Right atrium auricular region (tissue), 2 donors: Measurements from ENCODE around the gene NOP9. TPM values are rescaled to one million over a fixed set of nuclear protein-coding genes. Genes with fewer than 3 reads are reported as not detected.

Source experiments
- DNase-seq: peaks from one replicate; pipeline ENCODE4 v3.0.0-alpha.2; 2019; ENCODE audit warnings: low spot score
- H3K27ac ChIP-seq, 2 donors: fragments of 200-600 bp; sonication (generic); 1 replicate in 1 of 2; 2 replicates in 1 of 2; pipeline ENCODE4 v1.5.1; 2016 to 2019
- H3K27me3 ChIP-seq, 2 donors: fragments of 200-600 bp; sonication (generic); one replicate each; pipeline versions ENCODE4 v1.5.1 to v1.6.0; 2017 to 2019
- H3K36me3 ChIP-seq: fragments of 200-600 bp; sonication (generic); one replicate; pipeline ENCODE4 v1.5.1; 2016
- H3K4me1 ChIP-seq, 2 donors: fragments of 200-600 bp; sonication (generic); one replicate each; pipeline versions ENCODE4 v1.5.1 to v1.6.0; 2017 to 2019
- H3K4me3 ChIP-seq, 2 donors: fragments of 200-600 bp; sonication (generic); 1 replicate in 1 of 2; 2 replicates in 1 of 2; pipeline ENCODE4 v1.5.1; 2017 to 2019; ENCODE audit warnings: mild to moderate bottlenecking in 1 of 2, moderate library complexity in 1 of 2
- H3K9me3 ChIP-seq, 2 donors: fragments of 200-600 bp; sonication (generic); one replicate each; pipeline ENCODE4 v1.5.1; 2019
- total RNA-seq, 2 donors: library from RNA; depleted of rRNA; stranded (reverse); fragments of >200 nt; gene quantifications; one replicate each; pipeline ENCODE4 v1.1.0, GENCODE V29; 2016
- TF ChIP-seq, protein P1 (sequence below), 2 donors: fragments of 200-600 bp; sonication (generic); IDR thresholded peaks; one replicate each; pipeline ENCODE4 v1.5.1; 2019; ENCODE audit warnings: antibody characterized with exemption in 2 of 2

NOP9 gene
- total RNA-seq, 2 donors from 2014 or later = 13.9 to 15.5 TPM

DNA sequence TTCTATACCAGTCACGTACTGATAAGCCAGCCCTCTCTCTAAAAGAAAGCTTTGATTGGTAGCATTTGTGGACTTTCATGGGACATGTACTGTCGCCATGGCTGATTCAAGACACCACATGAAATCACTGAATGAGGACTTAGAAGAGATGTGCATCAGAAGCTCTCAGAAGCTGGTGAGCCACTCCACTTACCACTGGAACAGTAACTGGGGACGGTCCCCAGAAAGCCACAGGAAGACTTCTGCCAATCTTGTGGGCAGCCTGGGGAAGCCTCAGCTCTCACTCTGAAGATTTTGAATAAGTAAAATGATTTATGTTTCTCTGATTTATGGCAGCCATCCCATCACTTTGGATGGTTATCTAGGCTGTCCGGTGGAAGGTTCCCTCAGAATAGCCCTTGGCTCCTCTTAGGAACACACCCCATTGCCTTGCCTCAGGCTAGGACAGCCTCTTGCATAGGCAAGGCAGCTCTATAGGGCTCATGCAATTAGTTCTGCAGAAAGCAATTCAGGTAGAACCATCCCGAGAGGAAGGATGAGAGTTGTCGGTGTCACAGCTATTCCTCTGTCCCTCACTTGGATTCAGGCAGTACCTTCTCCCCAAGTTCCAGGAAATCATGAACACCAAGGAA is 9.9 kb upstream of the NOP9 start:
- no peaks in the 10 kb centered on the region for H3K4me1 ChIP-seq
- H3K36me3 ChIP-seq = peaks cover 24% of the 10 kb centered on the region
- H3K9me3 ChIP-seq = no peaks in the 10 kb centered on the region
- H3K4me3 ChIP-seq = no peak overlapping the region
- no peak for DNase-seq
- no peak overlapping the region for H3K27ac ChIP-seq
- no peaks in the 10 kb centered on the region for H3K27me3 ChIP-seq
- TF ChIP-seq, protein P1, sequence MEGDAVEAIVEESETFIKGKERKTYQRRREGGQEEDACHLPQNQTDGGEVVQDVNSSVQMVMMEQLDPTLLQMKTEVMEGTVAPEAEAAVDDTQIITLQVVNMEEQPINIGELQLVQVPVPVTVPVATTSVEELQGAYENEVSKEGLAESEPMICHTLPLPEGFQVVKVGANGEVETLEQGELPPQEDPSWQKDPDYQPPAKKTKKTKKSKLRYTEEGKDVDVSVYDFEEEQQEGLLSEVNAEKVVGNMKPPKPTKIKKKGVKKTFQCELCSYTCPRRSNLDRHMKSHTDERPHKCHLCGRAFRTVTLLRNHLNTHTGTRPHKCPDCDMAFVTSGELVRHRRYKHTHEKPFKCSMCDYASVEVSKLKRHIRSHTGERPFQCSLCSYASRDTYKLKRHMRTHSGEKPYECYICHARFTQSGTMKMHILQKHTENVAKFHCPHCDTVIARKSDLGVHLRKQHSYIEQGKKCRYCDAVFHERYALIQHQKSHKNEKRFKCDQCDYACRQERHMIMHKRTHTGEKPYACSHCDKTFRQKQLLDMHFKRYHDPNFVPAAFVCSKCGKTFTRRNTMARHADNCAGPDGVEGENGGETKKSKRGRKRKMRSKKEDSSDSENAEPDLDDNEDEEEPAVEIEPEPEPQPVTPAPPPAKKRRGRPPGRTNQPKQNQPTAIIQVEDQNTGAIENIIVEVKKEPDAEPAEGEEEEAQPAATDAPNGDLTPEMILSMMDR (IDR thresholded peaks at IDR 0.05) = no peak

DNA sequence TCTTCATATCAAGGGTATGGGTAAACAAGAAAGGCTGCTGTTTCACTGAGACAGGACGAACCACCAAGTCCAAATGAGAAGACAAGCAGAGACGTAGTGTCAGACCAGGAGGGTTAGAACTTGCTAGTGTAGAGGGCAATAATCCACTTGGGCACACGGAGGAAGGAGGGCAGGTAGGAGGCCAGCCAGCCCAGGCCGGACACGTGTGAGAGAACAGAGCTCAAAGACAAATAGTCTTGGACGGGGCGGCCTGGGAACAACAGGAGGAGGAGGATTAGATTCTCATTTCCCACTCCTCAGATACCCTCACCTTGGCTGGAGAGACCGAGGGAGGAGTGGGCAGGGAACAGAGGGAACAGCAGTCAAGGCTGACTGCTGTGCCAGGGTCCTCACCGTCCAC is 8.9 kb upstream of the NOP9 start:
- Histone ChIP-seq H3K4me1 (no peaks in the 10 kb centered on the region), H3K9me3 (no peaks in the 10 kb centered on the region), H3K27ac (no peak overlapping the region), H3K27me3 (no peaks in the 10 kb centered on the region), H3K36me3 (peaks cover 33% of the 10 kb centered on the region), H3K4me3 (no peak overlapping the region)
- TF ChIP-seq, protein P1 (IDR thresholded peaks at IDR 0.05) = no peak
- DNase-seq = no peak

GRCh38 chr14:24291446-24292117 is 8.1 kb upstream of the NOP9 start:
- Histone ChIP-seq H3K27me3 (no peaks in the 10 kb centered on the region), H3K9me3 (no peaks in the 10 kb centered on the region), H3K27ac (no peak overlapping the region), H3K4me3 (no peak overlapping the region), H3K36me3 (peaks cover 41% of the 10 kb centered on the region), H3K4me1 (no peaks in the 10 kb centered on the region)
- TF ChIP-seq, protein P1 (IDR thresholded peaks at IDR 0.05) = no peak
- no peak for DNase-seq

DNA sequence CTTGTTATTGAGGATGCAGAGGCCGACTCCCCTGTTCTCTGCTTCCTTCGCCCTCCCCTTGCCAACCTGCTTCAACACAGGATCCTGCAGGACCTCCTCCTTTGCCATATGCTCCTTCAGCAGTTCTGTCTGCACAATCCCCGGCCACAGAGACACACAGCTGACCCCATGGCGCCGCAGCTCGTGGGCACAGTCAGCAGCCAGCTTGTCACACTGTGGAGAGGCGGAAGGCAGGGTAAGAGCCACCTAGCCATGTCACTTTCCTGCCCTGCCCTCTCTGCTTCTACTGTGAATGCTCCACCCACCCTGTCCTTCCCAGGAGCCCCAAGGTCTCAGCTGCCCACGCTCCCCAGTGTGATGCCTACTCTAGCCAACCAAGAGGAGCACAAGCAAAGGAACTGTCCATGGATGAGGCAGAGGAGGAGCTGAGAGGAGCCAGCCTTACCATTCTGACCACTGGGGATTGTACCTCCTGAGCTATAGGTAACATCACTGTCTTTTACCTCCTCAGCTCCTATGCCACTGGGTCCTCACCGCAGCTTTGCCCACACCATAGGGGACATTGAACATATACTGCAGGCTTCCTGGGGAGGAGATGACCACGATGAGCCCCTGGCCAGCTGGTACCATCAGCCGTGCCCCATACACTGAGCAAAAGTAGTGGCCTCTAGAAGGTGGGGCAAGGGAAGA is 7.4 kb upstream of the NOP9 start:
- H3K4me1 ChIP-seq = no peaks in the 10 kb centered on the region
- no peak for DNase-seq
- TF ChIP-seq, protein P1 (IDR thresholded peaks at IDR 0.05) = no peak
- H3K4me3 ChIP-seq = no peak overlapping the region
- no peaks in the 10 kb centered on the region for H3K27me3 ChIP-seq
- no peaks in the 10 kb centered on the region for H3K9me3 ChIP-seq
- peaks cover 41% of the 10 kb centered on the region for H3K36me3 ChIP-seq
- no peak overlapping the region for H3K27ac ChIP-seq

DNA sequence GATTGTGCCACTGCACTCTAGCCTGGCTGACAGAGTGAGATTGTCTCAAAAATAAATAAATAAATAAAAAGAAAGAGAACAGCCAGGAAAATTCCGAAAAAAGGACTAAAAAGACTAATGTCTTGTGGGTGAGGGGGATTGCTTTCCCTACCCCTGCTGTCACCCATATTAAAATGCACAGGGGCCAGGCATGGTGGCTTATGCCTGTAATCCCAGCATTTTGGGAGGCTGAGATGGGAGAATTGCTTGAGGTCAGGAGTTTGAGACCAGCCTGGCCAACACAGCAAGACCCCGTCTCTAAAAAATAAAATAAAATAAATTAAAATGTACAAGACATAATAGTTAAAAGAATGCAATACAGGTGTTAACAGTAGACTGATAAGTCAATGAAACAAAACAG is 6.1 kb upstream of the NOP9 start:
- no peaks in the 10 kb centered on the region for H3K4me1 ChIP-seq
- H3K9me3 ChIP-seq = no peaks in the 10 kb centered on the region
- TF ChIP-seq, protein P1 (IDR thresholded peaks at IDR 0.05) = no peak
- no peak overlapping the region for H3K27ac ChIP-seq
- no peaks in the 10 kb centered on the region for H3K27me3 ChIP-seq
- no peak for DNase-seq
- no peak overlapping the region for H3K4me3 ChIP-seq
- peaks cover 41% of the 10 kb centered on the region for H3K36me3 ChIP-seq
